Breast epithelium (tissue), 4 donors: Measurements from ENCODE around the gene C12orf57. TPM values are rescaled to one million over a fixed set of nuclear protein-coding genes. Genes with fewer than 3 reads are reported as not detected.

Experiments
- DNase-seq, 2 donors: peaks; one replicate each; pipeline ENCODE4 v3.0.0-alpha.2; 2019; ENCODE audit warnings: low spot score in 2 of 2
- H3K27ac ChIP-seq, 2 donors: fragments of 200-600 bp; sonication (generic) in 1 of 2; one replicate each; pipeline ENCODE4 v1.5.1; 2016 to 2019; ENCODE audit warnings: mild to moderate bottlenecking in 1 of 2
- H3K27me3 ChIP-seq, 2 donors: fragments of 200-600 bp; sonication (generic) in 1 of 2; one replicate each; pipeline versions ENCODE4 v1.5.1 to v1.6.0; 2017 to 2019; ENCODE audit warnings: control low read depth in 1 of 2, mild to moderate bottlenecking in 1 of 2
- H3K36me3 ChIP-seq: fragments of 200-600 bp; one replicate; pipeline ENCODE4 v1.5.1; 2019
- H3K4me1 ChIP-seq, 2 donors: fragments of 200-600 bp; sonication (generic); one replicate each; pipeline ENCODE4 v1.5.1; 2016 to 2019; ENCODE audit warnings: control low read depth in 1 of 2
- H3K4me3 ChIP-seq, 3 donors: fragments of 200-600 bp; sonication (generic); 1 replicate in 2 of 3; 2 replicates in 1 of 3; pipeline ENCODE4 v1.5.1; 2016 to 2019; ENCODE audit warnings: mild to moderate bottlenecking in 3 of 3, moderate library complexity in 2 of 3
- H3K9me3 ChIP-seq, 2 donors: fragments of 200-600 bp; sonication (generic) in 1 of 2; one replicate each; pipeline ENCODE4 v1.5.1; 2016 to 2019; ENCODE audit warnings: control low read depth in 1 of 2
- POLR2A ChIP-seq: fragments of 450-650 bp; IDR thresholded peaks from one replicate; pipeline ENCODE4 v1.6.1; 2016; ENCODE audit warnings: antibody characterized with exemption, mild to moderate bottlenecking, moderate library complexity
- POLR2AphosphoS5 ChIP-seq, 3 donors: sonication (generic); formaldehyde crosslinking; IDR thresholded peaks; one replicate each; pipeline ENCODE4 v1.6.1; 2017; ENCODE audit warnings: antibody characterized with exemption in 3 of 3
- intact Hi-C: fragments of 100-400 bp; cut with DNase I; formaldehyde crosslinking; loops from one replicate; pipeline ENCODE4 v1.15.1; 2023; ENCODE audit warnings: low total_unique reads
- total RNA-seq, 3 donors: library from RNA; depleted of rRNA; stranded (reverse); fragments of >200 nt; gene quantifications; one replicate each; pipeline ENCODE4 v1.1.0, GENCODE V29; 2016
- TF ChIP-seq, protein P1 (sequence below), 3 donors: fragments of 450-650 bp; IDR thresholded peaks; one replicate each; pipeline ENCODE4 v1.5.1; 2016 to 2017; ENCODE audit warnings: antibody characterized with exemption in 3 of 3, mild to moderate bottlenecking in 3 of 3, moderate library complexity in 3 of 3

The C12orf57 gene, protein sequence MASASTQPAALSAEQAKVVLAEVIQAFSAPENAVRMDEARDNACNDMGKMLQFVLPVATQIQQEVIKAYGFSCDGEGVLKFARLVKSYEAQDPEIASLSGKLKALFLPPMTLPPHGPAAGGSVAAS
- total RNA-seq: 100 to 1,000 TPM; 515 to 824 (median 547) TPM

DNA sequence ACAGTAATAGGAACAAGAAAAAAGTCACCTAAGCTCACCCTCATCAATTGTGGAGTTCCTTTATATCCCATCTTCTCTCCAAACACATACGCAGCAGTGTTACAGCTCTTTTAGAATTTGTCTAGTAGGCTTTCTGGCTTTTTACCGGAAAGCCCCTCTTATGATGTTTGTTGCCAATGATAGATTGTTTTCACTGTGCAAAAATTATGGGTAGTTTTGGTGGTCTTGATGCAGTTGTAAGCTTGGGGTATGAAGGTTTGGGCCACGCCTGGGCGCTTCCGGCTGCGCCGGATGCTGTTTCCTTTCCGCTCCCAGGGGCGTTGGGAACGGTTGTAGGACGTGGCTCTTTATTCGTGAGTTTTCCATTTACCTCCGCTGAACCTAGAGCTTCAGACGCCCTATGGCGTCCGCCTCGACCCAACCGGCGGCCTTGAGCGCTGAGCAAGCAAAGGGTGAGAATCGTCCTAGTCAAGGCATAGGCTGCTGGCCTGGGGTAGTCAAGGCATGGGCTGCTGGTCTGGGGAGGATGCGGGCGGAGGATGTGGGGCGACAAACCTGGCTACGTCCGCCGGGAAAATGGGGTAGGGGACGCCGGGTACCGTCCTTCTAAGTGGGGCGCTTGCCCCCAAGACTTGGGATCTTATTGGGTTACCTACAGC lies at the start of gene C12orf57, which contains the start of gene RNU7-1:
C12orf57 (plus strand) TSS at position 301 of the 659 bp plus-strand sequence; CDS start at position 401, 100 bp downstream.
RNU7-1 (plus strand) TSS at position 95 of the 659 bp plus-strand sequence.
- peak within 1 kb of the TSS; percentile 96 to 97 for H3K27ac ChIP-seq
- peaks cover 14 to 26% of the 10 kb centered on the region in 2 donors for H3K4me1 ChIP-seq
- peak; percentile 81 to 84 for DNase-seq
- H3K4me3 ChIP-seq: peak within 1 kb of the TSS; percentile 70 to 80 (median 78)
- no peaks in the 10 kb centered on the region for H3K36me3 ChIP-seq
- TF ChIP-seq POLR2A: peak; percentile 93
- TF ChIP-seq POLR2AphosphoS5 (IDR thresholded peaks at IDR 0.05): peak; percentile 71 to 98 (median 84)
- TF ChIP-seq, protein P1, sequence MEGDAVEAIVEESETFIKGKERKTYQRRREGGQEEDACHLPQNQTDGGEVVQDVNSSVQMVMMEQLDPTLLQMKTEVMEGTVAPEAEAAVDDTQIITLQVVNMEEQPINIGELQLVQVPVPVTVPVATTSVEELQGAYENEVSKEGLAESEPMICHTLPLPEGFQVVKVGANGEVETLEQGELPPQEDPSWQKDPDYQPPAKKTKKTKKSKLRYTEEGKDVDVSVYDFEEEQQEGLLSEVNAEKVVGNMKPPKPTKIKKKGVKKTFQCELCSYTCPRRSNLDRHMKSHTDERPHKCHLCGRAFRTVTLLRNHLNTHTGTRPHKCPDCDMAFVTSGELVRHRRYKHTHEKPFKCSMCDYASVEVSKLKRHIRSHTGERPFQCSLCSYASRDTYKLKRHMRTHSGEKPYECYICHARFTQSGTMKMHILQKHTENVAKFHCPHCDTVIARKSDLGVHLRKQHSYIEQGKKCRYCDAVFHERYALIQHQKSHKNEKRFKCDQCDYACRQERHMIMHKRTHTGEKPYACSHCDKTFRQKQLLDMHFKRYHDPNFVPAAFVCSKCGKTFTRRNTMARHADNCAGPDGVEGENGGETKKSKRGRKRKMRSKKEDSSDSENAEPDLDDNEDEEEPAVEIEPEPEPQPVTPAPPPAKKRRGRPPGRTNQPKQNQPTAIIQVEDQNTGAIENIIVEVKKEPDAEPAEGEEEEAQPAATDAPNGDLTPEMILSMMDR (IDR thresholded peaks at IDR 0.05): peak in 1 of 3 donors; percentile 34
- H3K9me3 ChIP-seq: no peaks in the 10 kb centered on the region
- intact Hi-C loops: loop anchor here (10.0 kb wide), 1 partner anchor 171 kb away; no protein-coding TSS in a partner anchor
- H3K27me3 ChIP-seq: no peaks in the 10 kb centered on the region

DNA sequence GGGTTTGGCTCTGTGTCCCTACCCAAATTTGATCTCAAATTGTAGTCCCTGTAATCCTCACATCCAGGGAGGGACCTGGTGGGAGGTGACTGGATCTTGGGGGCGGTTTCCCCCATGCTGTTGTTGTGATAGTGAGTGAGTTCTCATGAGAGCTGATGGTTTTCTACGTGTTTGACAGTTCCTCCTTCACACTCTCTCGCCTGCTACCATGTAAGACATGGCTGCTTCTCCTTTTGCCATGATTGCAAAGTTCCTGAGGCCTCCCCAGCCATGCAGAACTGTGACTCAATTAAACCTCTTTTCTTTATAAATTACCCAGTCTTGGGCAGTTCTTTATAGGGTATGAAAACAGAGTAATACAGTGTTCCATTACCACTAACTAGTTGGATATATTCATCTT lies 49.5 kb upstream of the C12orf57 start:
- Histone ChIP-seq H3K27me3 (no peaks in the 10 kb centered on the region), H3K27ac (no peak overlapping the region), H3K4me3 (no peak overlapping the region), H3K4me1 (peaks cover 0 to 3% of the 10 kb centered on the region in 2 donors), H3K36me3 (no peaks in the 10 kb centered on the region), H3K9me3 (no peaks in the 10 kb centered on the region)
- intact Hi-C loops: no loop called here
- TF ChIP-seq, protein P1 (IDR thresholded peaks at IDR 0.05): no peak
- TF ChIP-seq POLR2A (no peak), POLR2AphosphoS5 (IDR thresholded peaks at IDR 0.05) (no peak)
- DNase-seq: no peak

DNA sequence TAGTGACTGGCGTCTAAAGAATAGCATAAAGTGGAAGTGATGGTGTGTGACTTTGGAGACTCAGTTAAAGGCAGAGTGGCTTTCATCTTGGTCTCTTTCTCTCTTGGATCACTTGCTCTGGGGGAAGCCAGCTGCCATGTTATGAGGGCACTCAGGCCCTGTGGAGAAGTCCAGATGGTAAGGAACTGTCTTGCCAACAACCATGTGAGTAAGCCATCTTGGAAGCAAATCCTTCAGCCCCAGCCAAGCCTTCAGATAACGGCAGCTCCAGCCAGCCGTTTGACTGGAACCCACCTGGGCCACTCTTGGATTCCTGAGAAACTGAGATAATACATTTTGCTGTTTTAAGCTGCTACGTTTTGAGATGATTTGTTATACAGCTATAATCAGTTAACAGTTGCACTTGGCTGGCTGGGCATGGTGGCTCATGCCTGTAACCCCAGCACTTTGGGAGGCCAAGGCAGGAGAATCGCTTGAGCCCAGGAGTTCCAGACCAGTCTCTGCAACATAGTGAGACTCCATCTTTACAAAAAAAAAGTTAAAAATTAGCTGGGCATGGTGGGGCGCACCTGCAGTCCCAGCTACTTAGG lies 46.9 kb upstream of the C12orf57 start:
- no peaks in the 10 kb centered on the region for H3K9me3 ChIP-seq
- DNase-seq: no peak
- intact Hi-C loops: no loop called here
- H3K27ac ChIP-seq: no peak overlapping the region
- H3K4me1 ChIP-seq: no peaks in the 10 kb centered on the region
- no peaks in the 10 kb centered on the region for H3K36me3 ChIP-seq
- no peak overlapping the region for H3K4me3 ChIP-seq
- TF ChIP-seq POLR2AphosphoS5 (IDR thresholded peaks at IDR 0.05) (no peak), POLR2A (no peak)
- TF ChIP-seq, protein P1 (IDR thresholded peaks at IDR 0.05): no peak
- no peaks in the 10 kb centered on the region for H3K27me3 ChIP-seq

DNA sequence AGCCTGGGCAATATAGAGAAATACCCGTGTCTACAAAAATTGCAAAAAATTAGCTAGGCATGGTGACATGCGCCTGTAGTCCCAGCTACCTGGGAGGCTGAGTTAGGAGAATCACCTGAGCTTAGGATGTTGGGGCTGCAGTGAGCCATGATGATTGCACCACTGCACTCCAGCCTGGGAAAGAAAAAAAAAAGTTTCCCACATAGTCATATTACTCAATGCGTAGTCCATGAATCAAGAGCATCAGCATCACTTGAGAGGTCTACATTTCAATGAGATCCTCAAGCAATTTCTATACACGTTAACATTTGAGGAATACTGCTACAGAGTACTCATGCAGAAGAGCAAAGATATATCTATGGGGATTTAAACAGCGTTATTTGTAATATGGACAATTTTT lies 44.4 kb upstream of the C12orf57 start:
- Histone ChIP-seq H3K27me3 (no peaks in the 10 kb centered on the region), H3K4me1 (no peaks in the 10 kb centered on the region), H3K9me3 (no peaks in the 10 kb centered on the region), H3K27ac (peak overlapping the region in 1 of 2 donors; percentile 16), H3K36me3 (no peaks in the 10 kb centered on the region), H3K4me3 (no peak overlapping the region)
- intact Hi-C loops: no loop called here
- TF ChIP-seq, protein P1 (IDR thresholded peaks at IDR 0.05): no peak
- TF ChIP-seq POLR2A (no peak), POLR2AphosphoS5 (IDR thresholded peaks at IDR 0.05) (no peak)
- DNase-seq: no peak
